ENCODE data around the gene CT45A6.
"Not testable (repeated sequence)": the region's sequence is repeated elsewhere in the genome, so short reads cannot be mapped to it uniquely, and the experiment has no call there.

CT45A6 gene, protein sequence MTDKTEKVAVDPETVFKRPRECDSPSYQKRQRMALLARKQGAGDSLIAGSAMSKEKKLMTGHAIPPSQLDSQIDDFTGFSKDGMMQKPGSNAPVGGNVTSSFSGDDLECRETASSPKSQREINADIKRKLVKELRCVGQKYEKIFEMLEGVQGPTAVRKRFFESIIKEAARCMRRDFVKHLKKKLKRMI

DNA sequence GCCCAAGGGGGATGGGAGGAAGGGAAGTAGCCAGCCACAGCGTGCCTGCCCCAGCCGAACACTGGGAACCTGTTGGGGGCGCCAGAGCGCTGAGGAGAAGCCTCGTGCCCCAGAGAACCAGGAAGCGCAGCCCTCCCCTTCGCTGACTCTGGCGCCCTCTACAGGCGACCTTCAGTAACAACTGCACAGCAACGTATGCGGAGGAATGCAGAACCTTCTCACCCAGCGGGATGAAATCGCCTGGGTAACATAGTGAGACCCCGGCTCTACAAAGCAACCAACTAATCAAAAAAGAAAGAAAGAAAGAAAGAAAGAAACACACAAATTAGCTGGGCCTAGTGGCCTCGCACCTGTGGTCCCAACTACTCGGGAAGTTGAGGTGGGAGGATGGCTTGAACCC is at the start of gene CT45A6:
Gene CT45A6 (minus strand): TSS at position 101 of the 400 bp plus-strand sequence. CDS start 3,794 bp downstream, outside the sequence.
- H3K4me3 ChIP-seq (ENCODE audit: low read depth, low read length): not testable (repeated sequence)

DNA sequence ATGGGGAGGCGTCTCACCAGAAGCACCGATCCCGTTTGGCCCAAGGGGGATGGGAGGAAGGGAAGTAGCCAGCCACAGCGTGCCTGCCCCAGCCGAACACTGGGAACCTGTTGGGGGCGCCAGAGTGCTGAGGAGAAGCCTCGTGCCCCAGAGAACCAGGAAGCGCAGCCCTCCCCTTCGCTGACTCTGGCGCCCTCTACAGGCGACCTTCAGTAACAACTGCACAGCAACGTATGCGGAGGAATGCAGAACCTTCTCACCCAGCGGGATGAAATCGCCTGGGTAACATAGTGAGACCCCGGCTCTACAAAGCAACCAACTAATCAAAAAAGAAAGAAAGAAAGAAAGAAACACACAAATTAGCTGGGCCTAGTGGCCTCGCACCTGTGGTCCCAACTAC is 34.6 kb upstream of the CT45A6 start, which contains the start of gene CT45A7:
Gene CT45A7 (minus strand): TSS at position 101 of the 400 bp plus-strand sequence. CDS start 3,747 bp downstream, outside the sequence.
- not testable (repeated sequence) for H3K4me3 ChIP-seq (ENCODE audit: low read depth, low read length)

DNA sequence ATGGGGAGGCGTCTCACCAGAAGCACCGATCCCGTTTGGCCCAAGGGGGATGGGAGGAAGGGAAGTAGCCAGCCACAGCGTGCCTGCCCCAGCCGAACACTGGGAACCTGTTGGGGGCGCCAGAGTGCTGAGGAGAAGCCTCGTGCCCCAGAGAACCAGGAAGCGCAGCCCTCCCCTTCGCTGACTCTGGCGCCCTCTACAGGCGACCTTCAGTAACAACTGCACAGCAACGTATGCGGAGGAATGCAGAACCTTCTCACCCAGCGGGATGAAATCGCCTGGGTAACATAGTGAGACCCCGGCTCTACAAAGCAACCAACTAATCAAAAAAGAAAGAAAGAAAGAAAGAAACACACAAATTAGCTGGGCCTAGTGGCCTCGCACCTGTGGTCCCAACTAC is 17.3 kb upstream of the CT45A6 start, which contains the start of gene CT45A2:
Gene CT45A2 (minus strand): TSS at position 101 of the 400 bp plus-strand sequence. CDS start 3,747 bp downstream, outside the sequence.
- H3K4me3 ChIP-seq (ENCODE audit: low read depth, low read length): not testable (repeated sequence)

DNA sequence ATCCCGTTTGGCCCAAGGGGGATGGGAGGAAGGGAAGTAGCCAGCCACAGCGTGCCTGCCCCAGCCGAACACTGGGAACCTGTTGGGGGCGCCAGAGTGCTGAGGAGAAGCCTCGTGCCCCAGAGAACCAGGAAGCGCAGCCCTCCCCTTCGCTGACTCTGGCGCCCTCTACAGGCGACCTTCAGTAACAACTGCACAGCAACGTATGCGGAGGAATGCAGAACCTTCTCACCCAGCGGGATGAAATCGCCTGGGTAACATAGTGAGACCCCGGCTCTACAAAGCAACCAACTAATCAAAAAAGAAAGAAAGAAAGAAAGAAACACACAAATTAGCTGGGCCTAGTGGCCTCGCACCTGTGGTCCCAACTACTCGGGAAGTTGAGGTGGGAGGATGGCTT is 17.2 kb downstream of the CT45A6 start, which contains the start of gene CT45A5:
Gene CT45A5 (minus strand): TSS at position 101 of the 400 bp plus-strand sequence. CDS start 3,774 bp downstream, outside the sequence.
- not testable (repeated sequence) for H3K4me3 ChIP-seq (ENCODE audit: low read depth, low read length)

DNA sequence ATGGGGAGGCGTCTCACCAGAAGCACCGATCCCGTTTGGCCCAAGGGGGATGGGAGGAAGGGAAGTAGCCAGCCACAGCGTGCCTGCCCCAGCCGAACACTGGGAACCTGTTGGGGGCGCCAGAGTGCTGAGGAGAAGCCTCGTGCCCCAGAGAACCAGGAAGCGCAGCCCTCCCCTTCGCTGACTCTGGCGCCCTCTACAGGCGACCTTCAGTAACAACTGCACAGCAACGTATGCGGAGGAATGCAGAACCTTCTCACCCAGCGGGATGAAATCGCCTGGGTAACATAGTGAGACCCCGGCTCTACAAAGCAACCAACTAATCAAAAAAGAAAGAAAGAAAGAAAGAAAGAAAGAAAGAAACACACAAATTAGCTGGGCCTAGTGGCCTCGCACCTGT is 34.5 kb downstream of the CT45A6 start, which contains the start of gene CT45A3:
Gene CT45A3 (minus strand): TSS at position 101 of the 400 bp plus-strand sequence. CDS start 3,747 bp downstream, outside the sequence.
- H3K4me3 ChIP-seq (ENCODE audit: low read depth, low read length): not testable (repeated sequence)

DNA sequence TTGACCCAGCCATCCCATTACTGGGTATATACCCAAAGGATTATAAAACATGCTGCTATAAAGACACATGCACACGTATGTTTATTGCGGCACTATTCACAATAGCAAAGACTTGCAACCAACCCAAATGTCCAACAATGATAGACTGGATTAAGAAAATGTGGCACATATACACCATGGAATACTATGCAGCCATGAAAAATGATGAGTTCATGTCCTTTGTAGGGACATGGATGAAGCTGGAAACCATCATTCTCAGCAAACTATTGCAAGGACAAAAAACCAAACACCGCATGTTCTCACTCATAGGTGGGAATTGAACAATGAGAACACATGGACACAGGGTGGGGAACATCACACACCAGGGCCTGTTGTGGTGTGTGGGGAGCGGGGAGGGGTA is 57.8 kb downstream of the CT45A6 start:
- not testable (repeated sequence) for H3K4me3 ChIP-seq (ENCODE audit: low read depth, low read length)
